ENCODE measurements around the gene GOLPH3.

Gene GOLPH3

DNA sequence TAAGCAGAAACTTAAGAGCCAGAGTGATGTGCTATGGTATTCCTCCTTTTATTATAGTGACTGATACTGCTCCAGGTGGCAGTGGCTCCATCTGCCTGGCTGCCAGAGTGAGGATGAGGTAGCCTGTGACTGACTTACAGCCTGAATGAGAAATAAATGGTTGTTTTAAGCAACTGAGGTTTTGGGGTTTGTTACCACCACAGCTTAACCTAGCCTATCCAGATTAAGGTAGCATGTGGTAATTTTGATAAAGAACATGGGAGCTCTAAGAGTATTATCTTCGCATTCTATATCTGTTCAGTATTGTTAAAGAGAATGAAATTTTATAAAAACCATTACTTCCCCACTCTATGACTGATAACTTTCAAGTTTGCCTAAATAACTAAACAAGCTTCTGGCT, 39.0 kb downstream of the GOLPH3 start:
- DNase-seq (ENCODE audit: low read depth): no peak
- H3K4me3 ChIP-seq (ENCODE audit: low read length): no peak overlapping the region
- TF ChIP-seq, protein P1, sequence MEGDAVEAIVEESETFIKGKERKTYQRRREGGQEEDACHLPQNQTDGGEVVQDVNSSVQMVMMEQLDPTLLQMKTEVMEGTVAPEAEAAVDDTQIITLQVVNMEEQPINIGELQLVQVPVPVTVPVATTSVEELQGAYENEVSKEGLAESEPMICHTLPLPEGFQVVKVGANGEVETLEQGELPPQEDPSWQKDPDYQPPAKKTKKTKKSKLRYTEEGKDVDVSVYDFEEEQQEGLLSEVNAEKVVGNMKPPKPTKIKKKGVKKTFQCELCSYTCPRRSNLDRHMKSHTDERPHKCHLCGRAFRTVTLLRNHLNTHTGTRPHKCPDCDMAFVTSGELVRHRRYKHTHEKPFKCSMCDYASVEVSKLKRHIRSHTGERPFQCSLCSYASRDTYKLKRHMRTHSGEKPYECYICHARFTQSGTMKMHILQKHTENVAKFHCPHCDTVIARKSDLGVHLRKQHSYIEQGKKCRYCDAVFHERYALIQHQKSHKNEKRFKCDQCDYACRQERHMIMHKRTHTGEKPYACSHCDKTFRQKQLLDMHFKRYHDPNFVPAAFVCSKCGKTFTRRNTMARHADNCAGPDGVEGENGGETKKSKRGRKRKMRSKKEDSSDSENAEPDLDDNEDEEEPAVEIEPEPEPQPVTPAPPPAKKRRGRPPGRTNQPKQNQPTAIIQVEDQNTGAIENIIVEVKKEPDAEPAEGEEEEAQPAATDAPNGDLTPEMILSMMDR (conservative IDR thresholded peaks at IDR 0.05; ENCODE audit: low read depth, low read length): no peak

DNA sequence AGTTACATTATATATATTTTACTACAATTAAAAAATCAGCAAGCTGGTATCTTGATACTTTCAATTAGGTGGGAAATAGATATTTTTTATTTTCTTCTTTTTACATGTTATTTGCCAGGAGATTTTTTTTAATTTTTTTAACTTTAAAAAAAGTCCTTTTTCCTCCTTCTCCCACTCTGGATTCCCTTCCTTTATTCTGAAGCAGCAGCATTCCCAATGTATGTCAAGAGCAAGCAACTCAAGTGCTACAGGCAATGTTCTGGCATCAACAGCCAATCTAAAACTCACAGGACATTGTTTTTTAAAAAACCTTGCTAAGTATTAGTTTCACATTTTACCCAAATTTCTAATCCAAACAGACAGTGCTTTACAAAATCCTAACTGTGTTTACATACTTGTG, 41.4 kb downstream of the GOLPH3 start:
- TF ChIP-seq, protein P1 (conservative IDR thresholded peaks at IDR 0.05; ENCODE audit: low read depth, low read length): no peak
- no peak overlapping the region for H3K4me3 ChIP-seq (ENCODE audit: low read length)
- no peak for DNase-seq (ENCODE audit: low read depth)

DNA sequence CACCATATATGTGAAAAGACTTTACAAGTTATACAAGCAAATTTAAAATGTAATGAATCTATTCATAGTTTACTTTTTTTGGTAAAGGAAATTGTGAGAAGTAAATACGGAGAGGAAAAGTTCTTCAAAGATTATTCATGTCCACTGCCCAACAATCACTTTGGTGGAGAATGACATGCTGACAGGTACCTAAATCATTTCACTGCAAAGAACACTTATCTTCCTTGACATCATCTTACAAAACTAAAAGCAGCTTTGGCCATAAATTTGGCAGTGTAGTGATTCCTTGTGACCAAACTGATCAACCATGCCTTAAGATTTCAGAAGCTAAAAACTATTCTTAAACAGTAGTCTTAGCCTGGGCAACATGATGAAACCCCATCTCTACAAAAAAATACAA, 42.5 kb downstream of the GOLPH3 start:
- no peak for DNase-seq (ENCODE audit: low read depth)
- TF ChIP-seq, protein P1 (conservative IDR thresholded peaks at IDR 0.05; ENCODE audit: low read depth, low read length): no peak
- no peak overlapping the region for H3K4me3 ChIP-seq (ENCODE audit: low read length)

DNA sequence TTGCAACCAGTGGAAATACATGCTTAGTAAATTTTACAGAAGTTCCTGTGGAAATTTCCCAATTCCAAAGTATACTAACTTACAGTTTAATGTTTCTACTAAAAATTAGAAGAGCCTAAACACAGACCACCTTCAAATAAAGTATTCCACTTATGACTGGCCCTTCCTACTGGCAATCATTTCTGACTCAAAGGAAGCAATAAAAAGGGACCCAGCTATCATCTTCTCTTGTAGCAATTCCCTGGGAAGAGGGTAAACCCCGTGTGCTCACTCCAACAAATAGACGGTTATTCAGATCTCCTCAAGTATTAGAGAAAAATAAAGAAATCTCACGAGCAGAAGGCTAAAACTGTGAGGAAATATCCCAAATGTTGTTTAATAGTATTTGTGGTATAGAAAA, 43.3 kb downstream of the GOLPH3 start:
- TF ChIP-seq, protein P1 (conservative IDR thresholded peaks at IDR 0.05; ENCODE audit: low read depth, low read length): no peak
- H3K4me3 ChIP-seq (ENCODE audit: low read length): no peak overlapping the region
- no peak for DNase-seq (ENCODE audit: low read depth)

DNA sequence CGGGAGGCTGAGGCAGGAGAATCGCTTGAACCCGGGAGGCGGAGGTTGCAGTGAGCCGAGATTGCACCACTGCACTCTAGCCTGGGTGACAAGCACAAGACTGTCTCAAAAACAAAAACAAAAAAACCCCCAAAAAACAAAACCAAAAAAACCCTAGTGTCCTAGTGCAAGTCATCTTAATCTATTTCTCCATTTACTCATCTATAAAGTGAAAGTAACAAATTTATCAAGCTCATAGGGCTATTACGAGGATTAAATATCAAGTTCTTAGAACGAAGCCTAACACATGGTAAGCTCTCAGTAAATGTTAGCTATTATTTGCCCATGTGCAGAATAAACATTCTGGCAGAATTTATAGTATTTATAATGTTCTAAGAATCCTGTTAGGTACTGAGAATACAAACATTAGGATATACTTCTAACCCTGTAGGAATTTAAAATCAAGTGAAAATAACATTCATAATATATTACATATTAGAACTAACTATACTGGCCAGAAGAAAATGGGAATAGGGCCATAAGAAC, 45.0 kb downstream of the GOLPH3 start:
- TF ChIP-seq, protein P1 (conservative IDR thresholded peaks at IDR 0.05; ENCODE audit: low read depth, low read length): no peak
- DNase-seq (ENCODE audit: low read depth): no peak
- H3K4me3 ChIP-seq (ENCODE audit: low read length): no peak overlapping the region

DNA sequence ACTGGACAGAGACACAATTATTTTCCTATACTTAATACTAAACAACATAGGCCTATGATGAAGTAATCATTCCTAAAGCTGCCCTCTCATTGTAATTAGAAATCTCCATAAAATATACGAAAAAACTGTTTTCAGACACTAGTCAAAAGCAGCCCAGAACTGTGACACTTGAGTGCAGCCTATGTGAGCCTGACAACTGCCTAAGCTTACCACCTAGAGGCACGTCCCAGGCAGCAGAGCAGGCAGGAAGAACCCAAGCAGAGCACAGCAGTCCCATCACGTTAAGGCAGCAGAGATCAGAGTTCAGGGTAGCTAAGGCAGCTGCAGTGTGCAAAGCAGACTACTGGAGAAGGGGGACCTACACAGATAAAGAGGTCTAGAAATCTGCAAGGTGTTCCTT, 46.4 kb downstream of the GOLPH3 start:
- no peak for DNase-seq (ENCODE audit: low read depth)
- TF ChIP-seq, protein P1 (conservative IDR thresholded peaks at IDR 0.05; ENCODE audit: low read depth, low read length): no peak
- H3K4me3 ChIP-seq (ENCODE audit: low read length): no peak overlapping the region

DNA sequence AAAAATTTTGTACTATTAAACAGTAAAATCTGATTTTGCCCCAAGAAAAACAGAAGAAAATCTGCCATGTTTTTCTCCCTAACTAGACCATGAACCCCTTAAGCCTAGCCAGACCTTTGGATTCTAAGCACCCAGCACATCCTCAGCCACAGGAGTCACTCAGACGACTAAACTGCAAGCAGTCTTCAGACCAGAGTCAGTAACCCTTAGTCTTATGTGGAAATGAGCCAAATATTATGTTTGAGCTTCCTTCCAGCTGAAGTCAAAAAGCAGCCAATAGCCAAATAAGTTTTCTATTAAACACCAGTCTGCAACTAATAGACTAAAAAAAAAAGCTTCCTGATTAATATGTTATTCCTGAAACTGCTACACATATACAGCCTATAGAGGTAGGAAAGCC, 47.4 kb downstream of the GOLPH3 start:
- DNase-seq (ENCODE audit: low read depth): no peak
- TF ChIP-seq, protein P1 (conservative IDR thresholded peaks at IDR 0.05; ENCODE audit: low read depth, low read length): no peak
- H3K4me3 ChIP-seq (ENCODE audit: low read length): no peak overlapping the region
